ENCODE data around the gene GNPTG.

Gene GNPTG

GRCh38 chr16:1379304-1380076 is 27.8 kb downstream of the GNPTG start:
- Histone ChIP-seq H3K4me3 (peak overlapping the region; percentile 72), H3K27ac (peak overlapping the region; percentile 78 to 83)
- TF ChIP-seq CTCF (IDR thresholded peaks at IDR 0.05): no peak
- DNase-seq (ENCODE audit: low spot score): no peak

DNA sequence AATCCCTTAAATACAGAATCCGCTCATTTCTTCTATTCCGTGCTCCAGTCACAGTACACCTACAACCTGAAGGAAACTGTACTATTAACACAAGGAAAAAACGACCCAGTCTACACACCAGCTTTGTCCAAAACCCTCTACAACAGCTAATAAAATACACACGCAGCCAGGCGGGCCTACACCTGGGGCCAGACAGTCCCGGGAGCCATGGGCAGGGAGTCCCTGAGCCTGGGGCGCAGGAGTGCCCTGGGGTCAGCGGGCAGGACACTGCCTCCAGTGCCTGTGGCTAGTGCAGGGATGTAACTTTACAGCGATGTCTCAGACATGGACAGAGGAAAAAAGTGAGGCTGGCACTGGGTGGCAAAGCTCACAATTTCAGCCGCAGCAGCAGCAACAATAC is 28.5 kb downstream of the GNPTG start:
- no peak overlapping the region for H3K4me3 ChIP-seq
- no peak overlapping the region for H3K27ac ChIP-seq
- DNase-seq (ENCODE audit: low spot score): no peak
- no peak for TF ChIP-seq CTCF (IDR thresholded peaks at IDR 0.05)

GRCh38 chr16:1381612-1382406 is 30.1 kb downstream of the GNPTG start:
- no peak overlapping the region for H3K4me3 ChIP-seq
- no peak for TF ChIP-seq CTCF (IDR thresholded peaks at IDR 0.05)
- no peak for DNase-seq (ENCODE audit: low spot score)
- H3K27ac ChIP-seq: no peak overlapping the region

DNA sequence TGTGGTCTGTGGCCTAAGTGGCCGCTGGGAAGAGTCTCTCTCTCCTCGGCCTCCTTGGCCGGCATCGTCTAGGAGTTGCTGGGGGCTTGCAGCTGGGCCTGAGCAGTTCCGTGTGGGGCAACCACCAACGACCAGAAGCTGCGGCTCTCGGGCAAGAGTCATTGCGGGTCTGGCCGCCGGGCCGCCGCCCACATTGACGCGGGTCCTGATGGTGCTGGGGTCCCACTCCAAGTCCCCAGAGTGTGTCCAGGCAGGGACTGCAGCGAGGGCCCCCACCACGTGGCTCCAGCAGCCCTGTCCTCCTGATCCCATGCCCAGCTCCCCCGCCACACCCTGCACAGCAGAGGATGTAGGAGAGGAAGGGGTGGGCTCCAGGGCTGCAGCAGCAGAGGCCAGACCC is 31.8 kb downstream of the GNPTG start:
- DNase-seq (ENCODE audit: low spot score): no peak
- Histone ChIP-seq H3K4me3 (no peak overlapping the region), H3K27ac (no peak overlapping the region)
- TF ChIP-seq CTCF (IDR thresholded peaks at IDR 0.05): no peak

DNA sequence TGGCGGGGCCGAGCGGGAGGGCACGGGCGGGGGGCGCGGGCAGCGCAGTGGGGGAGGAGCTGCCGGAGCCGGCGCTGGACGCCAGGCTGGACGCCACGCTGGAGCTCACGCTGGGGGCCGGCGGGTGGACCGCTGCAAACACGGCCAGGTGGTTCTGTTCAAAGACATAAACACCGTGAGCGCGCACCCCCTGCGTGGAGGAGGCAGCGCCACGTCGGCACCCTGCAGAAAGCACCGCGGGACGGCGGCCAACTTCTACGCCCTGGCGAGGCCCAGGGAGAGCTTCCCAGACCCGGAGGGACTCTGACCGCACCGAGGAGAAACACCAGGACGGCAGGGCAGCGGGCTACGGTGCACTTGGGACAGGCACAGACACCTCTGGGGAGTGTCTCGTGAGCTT is 33.5 kb downstream of the GNPTG start:
- DNase-seq (ENCODE audit: low spot score): no peak
- Histone ChIP-seq H3K27ac (no peak overlapping the region), H3K4me3 (no peak overlapping the region)
- TF ChIP-seq CTCF (IDR thresholded peaks at IDR 0.05): no peak

- no peak for DNase-seq (ENCODE audit: low spot score)
- Histone ChIP-seq H3K4me3 (no peak overlapping the region), H3K27ac (no peak overlapping the region)
- TF ChIP-seq CTCF (IDR thresholded peaks at IDR 0.05): no peak
These were observed 35.6 kb downstream of the GNPTG start for GRCh38 chr16:1387331-1387730.

DNA sequence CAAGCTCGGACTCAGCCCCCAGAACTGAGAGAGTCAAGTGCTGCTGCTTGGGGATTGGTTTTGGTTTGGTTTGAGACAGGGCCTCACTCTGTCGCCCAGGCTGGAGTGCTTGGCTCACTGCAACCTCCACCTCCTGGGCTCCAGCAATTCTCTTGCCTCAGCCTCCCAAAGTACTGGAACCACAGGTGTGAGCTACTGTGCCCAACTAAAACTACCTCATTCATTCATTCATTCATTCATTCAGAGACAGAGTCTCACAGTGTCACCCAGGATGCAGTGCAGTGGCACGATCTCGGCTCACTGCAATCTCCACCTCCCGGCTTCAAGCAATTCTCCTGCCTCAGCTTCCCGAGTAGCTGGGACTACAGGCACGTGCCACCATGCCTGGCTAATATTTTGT is 38.0 kb downstream of the GNPTG start:
- H3K27ac ChIP-seq: no peak overlapping the region
- no peak for TF ChIP-seq CTCF (IDR thresholded peaks at IDR 0.05)
- DNase-seq (ENCODE audit: low spot score): no peak
- H3K4me3 ChIP-seq: no peak overlapping the region

All from coronary artery (tissue), 2 donors.